Suppressor macrophage (primary cell): ENCODE measurements around the gene GART.

Experiments used
- DNase-seq, 4 experiments: peaks; one replicate each; pipeline ENCODE4 v3.0.0-alpha.2; 2020 to 2022

Gene GART

GRCh38 chr21:33461538-33462250 is 80.2 kb downstream of the GART start:
- DNase-seq, result no peak

GRCh38 chr21:33458861-33459260 is 83.1 kb downstream of the GART start:
- DNase-seq, result no peak

DNA sequence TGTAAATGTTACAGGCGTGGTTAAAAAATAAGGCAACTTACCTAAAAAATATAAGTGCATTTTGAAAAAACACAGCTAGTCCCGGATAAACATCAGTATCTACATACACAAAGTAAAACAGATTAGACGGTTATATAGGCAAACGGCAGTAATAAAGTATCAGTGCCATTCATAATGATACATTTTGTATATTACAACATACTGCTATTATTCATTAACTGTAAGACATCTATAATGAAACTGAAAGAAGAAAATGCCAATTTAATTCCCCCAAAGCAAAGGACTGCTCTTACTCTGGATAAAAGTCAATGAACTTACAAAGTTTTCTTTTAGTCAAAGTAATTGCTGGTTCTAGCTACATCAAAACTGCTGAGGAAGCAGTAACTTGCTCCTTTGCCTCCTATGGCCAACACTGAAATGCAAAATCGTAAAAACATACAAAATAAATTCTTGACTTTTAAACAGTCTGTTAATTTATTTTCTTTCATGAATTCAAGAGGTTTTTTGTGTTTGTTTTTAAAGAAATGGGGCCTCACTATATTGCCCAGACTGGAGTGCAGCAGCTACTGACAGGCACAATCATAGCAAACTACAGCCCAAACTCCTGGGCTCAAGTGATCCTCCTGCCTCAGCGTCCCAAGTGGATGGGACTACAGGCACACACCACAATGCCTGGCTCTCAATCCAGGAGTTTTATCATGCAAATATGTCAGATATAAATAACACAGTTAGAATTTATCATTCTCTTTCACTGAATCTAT is 86.1 kb downstream of the GART start:
- no peak for DNase-seq
